Urothelium cell line (cell line): ENCODE measurements around the gene CCDC159.
"Not testable (repeated sequence)": the region's sequence is repeated elsewhere in the genome, so short reads cannot be mapped to it uniquely, and the experiment has no call there.

Experiments
- DNase-seq: peaks from one replicate; pipeline ENCODE4 v3.0.0; 2011; ENCODE audit warnings: low spot score, mixed read lengths
- FAIRE-seq: peaks from 2 replicates; lab custom pipeline; 2011; peaks lifted over from hg19 to GRCh38; lab: Jason Lieb, UNC

CCDC159 gene

GRCh38 chr19:11346104-11346940 is at the start of gene CCDC159, which contains the start of gene TMEM205:
TSS of gene CCDC159 (plus strand) at chr19:11346519. CDS start at chr19:11346607, 88 bp downstream.
TSS of gene TMEM205 (minus strand) at chr19:11346268. CDS start at chr19:11345619, 649 bp downstream.
- no peak for FAIRE-seq
- peak; percentile 93 for DNase-seq

GRCh38 chr19:11299946-11300810 is 46.1 kb upstream of the CCDC159 start:
- FAIRE-seq (no peak), DNase-seq (no peak)

- DNase-seq (no peak), FAIRE-seq (no peak)
These were observed 45.6 kb upstream of the CCDC159 start for GRCh38 chr19:11300811-11301120.

DNA sequence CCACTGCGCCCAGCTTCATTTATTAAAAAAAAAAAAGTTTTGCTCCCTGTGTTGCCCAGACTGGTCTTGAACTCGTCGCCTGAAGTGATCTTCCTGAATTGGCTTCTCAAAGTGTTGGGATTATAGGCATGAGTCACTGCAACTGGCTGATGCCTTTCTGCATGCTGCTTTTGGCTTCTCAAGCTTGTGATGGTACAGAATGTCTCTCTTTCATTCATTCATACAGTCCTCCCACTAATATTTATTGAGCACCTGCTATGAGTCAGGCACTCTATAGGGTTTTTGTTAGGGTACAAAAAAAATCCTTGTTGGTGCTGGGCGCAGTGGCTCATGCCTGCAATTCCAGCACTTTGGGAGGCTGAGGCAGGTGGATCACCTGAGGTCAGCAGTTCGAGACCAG is 41.4 kb upstream of the CCDC159 start:
- no peak for FAIRE-seq
- no peak for DNase-seq

- FAIRE-seq (no peak), DNase-seq (no peak)
These were observed 40.0 kb upstream of the CCDC159 start for GRCh38 chr19:11306337-11306736.

DNA sequence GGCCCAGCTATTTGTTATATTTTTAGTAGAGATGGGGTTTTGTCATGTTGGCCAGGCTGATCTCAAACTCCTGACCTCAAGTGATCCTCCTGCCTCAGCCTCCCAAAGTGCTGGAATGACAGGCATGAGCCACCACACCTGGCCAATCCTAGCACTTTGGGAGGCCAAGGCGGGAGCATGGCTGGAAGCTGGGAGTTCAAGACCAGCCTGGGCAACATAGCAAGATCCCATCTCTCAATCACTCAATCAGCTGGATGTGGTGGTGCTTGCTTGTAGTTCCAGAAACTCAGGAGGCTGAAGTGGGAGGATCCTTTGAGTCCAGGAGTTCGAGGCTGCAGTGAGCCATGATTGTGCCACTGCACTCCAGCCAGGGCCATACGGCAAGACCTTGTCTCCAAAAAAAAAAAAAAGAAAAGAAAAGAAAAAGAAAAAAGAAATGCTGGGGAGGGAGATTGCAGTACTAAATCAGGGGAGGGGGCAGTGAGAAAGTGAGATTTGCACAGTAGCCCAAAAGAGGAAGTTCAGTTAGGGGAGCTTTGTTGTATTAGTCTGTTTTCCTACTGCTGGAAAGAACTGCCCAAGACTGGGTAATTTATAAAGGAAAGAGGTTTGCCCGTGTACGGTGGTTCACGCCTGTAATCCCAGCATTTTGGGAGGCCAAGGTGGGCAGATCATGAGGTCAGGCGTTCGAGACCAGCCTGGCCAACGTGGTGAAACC is 25.9 kb upstream of the CCDC159 start:
- not testable (repeated sequence) for DNase-seq, FAIRE-seq

DNA sequence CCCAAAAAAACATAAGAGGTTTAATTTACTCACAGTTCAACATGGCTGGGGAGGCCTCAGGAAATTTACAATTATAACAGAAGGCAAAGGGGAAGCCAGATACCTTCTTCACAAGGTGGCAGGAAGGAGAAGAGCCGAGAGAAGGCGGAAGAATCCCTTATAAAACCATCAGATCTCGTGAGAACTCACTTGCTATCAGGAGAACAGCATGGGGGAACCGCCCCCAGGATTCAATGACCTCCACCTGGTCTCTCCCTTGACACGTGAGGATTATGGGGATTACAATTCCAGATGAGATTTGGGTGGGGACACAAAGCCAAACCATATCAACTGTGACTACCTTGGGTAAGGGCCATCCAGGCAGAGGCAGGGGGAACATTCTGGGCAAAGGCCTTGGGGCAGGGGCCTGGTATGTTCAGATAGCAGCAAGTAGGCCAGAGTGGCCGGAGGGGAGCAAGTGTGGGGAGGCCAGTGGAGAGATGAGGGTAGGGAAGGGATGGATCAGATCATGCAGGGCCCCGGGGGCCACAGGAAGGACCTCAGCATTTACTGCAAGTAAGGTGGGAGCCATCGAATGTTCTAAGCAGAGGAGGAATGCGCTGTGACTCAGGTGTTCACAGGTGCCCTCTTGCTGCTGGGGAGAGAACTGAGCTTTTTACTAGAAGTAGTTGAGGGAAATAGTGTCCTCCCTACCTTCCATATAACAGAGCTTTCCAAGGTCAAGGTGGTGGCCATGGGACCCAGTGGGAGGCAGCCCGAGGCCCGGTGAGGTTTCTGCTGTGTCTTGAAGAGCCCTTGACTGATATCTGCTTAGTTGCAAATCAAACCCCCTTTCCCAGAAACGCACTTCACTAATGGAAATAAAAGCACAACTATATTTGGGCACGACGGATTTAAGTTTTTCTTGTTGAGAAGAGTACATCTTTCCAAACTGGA is 24.9 kb upstream of the CCDC159 start:
- no peak for DNase-seq
- FAIRE-seq, result no peak

DNA sequence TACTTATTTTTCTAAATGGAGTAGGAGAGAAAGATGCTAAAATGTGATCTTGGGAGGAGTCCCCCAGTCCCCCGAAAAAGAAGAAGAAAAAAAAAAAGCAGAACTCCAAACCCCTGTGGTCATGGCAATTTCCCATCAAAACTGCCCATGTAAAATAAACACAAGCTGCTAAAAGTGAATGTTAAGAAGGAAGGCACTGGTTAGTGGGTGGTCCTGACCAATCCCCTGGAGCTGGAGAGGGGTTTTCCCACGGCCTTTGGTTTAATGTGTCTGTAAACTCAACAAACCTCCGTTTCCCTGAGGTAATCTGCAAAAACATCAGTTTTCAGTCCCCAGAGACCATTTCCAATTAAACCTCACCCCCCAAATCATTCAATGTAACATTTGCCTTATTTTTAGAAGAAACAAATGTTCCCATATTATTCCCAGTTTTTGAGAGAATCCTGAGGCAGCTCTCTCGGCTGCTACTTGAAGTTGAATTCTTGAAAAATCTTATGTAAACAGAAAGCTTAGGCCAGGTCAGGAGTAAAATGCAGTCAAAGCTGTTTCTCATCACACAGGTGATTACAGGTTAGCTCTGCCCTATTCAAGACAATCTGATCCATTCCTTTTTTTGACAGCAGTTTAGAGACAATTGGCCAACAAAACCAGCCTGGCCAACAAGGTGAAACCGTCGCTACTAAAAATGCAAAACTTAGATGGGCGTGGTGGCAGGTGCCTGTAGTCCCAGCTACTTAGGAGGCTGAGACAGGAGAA is 23.9 kb upstream of the CCDC159 start:
- no peak for DNase-seq
- FAIRE-seq, result no peak

DNA sequence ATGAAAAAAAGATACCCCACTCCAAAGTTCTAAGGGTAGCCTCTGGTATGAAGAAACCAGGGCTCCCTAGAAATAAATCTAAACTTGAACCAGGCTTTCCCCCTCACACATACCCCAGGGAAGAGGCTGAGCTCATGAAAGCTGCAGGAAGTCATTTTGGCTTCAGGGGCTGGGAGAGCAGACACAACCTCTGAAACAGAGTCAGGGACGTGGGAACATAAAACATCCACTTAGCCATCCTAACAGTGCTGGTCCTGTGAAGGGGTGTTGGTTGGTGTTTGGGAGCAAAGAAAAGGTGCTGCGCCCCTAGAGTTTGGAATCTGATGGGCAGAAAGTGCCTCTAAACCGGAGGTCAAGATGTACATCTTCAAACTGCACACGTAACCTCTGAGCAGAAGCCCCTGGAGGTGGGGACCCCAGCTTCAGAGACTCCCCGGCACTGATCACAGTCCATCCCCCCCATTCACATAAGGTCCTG is 22.7 kb upstream of the CCDC159 start:
- no peak for FAIRE-seq
- no peak for DNase-seq

GRCh38 chr19:11324079-11324661 is 22.1 kb upstream of the CCDC159 start:
- DNase-seq (peak; percentile 49), FAIRE-seq (no peak)

GRCh38 chr19:11324748-11325389 is 21.4 kb upstream of the CCDC159 start:
- DNase-seq, result no peak
- FAIRE-seq, result no peak

DNA sequence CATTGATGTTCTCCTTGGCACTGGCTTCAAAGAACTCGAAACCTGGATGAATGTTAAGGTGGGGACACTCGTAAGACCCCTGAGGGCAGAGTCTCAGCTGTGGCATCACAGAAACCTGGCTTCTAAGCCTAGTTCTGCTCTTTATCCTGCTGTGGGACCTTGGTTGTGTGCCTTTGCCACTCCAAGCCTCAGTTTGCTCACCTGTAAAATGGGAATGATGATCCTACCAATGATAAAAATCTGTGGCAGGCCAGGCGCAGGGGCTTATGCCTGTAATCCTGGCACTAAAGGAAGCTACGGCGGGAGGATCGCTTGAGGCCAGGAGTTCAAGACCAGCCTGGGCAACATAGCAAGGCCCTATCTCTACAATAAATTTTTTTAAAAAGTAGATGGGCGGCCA is 20.8 kb upstream of the CCDC159 start:
- DNase-seq (no peak), FAIRE-seq (no peak)

GRCh38 chr19:11330127-11330526 is 16.2 kb upstream of the CCDC159 start:
- DNase-seq (no peak), FAIRE-seq (no peak)

GRCh38 chr19:11331502-11331901 is 14.8 kb upstream of the CCDC159 start:
- DNase-seq, result no peak
- no peak for FAIRE-seq

DNA sequence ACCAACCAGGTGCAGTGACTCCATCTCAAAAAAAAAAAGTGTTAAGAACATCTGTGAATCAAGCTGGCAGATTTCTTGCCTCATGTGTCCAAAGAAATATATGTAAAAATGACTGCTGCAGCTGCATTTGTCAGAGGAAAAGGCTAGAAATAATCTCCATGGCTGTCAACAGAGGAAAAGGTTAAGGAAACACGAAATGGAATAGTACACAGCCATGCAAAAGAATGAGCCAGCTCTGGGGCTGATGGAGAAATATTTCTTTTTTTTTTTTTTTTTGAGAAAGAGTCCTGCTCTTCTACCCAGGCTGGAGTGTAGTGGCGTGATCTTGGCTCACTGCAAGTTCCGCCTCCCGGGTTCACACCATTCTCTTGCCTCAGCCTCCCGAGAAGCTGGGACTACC is 13.5 kb upstream of the CCDC159 start:
- DNase-seq (no peak), FAIRE-seq (no peak)

GRCh38 chr19:11333838-11334237 is 12.5 kb upstream of the CCDC159 start:
- DNase-seq, FAIRE-seq: not testable (repeated sequence)

GRCh38 chr19:11335449-11336146 is 10.7 kb upstream of the CCDC159 start:
- DNase-seq, result no peak
- no peak for FAIRE-seq

- DNase-seq (no peak), FAIRE-seq (no peak)
These were observed 9.2 kb upstream of the CCDC159 start for GRCh38 chr19:11337080-11337479.
